ENCODE results near the gene INHA. TPM values are rescaled to one million over a fixed set of nuclear protein-coding genes. Genes with fewer than 3 reads are reported as not detected.

The INHA gene
- total RNA-seq, 1 experiment from 2014 or later = not detected

DNA sequence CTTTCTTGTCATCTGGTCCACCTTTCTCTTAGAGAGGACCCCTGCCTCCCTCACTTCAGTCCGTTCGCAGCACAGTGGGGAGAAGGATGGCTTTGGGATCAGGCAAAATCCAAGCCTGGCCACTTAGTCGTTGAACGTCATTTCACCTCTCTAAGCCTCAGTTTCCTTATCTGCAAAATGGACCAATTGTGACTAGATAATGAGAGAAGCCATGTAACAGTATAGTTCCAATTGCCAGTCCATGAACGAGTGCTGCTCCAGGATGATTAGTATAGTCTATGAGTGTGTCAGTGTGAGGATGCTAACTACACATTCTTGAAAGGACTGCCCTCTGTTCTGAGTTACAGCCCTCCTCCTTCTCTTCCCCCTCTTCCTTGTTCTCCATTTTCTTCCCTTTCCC is 1.1 kb downstream of the INHA start:
- no peak for DNase-seq (ENCODE audit: low spot score)

DNA sequence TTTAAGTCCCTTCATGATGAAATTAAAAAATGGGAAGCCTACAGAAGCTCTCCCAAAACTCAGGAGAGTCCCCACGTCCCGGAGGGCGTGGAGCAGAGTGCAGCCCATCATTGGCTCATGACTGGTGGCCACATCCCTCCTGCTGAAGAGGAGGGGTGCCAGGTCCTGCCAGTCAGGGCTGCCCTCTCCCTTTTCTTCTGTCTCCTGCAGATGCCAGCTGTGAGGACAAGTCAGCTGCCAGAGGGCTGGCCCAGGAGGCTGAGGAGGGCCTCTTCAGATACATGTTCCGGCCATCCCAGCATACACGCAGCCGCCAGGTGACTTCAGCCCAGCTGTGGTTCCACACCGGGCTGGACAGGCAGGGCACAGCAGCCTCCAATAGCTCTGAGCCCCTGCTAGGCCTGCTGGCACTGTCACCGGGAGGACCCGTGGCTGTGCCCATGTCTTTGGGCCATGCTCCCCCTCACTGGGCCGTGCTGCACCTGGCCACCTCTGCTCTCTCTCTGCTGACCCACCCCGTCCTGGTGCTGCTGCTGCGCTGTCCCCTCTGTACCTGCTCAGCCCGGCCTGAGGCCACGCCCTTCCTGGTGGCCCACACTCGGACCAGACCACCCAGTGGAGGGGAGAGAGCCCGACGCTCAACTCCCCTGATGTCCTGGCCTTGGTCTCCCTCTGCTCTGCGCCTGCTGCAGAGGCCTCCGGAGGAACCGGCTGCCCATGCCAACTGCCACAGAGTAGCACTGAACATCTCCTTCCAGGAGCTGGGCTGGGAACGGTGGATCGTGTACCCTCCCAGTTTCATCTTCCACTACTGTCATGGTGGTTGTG is 2.6 kb downstream of the INHA start:
- DNase-seq (ENCODE audit: low spot score) = no peak

DNA sequence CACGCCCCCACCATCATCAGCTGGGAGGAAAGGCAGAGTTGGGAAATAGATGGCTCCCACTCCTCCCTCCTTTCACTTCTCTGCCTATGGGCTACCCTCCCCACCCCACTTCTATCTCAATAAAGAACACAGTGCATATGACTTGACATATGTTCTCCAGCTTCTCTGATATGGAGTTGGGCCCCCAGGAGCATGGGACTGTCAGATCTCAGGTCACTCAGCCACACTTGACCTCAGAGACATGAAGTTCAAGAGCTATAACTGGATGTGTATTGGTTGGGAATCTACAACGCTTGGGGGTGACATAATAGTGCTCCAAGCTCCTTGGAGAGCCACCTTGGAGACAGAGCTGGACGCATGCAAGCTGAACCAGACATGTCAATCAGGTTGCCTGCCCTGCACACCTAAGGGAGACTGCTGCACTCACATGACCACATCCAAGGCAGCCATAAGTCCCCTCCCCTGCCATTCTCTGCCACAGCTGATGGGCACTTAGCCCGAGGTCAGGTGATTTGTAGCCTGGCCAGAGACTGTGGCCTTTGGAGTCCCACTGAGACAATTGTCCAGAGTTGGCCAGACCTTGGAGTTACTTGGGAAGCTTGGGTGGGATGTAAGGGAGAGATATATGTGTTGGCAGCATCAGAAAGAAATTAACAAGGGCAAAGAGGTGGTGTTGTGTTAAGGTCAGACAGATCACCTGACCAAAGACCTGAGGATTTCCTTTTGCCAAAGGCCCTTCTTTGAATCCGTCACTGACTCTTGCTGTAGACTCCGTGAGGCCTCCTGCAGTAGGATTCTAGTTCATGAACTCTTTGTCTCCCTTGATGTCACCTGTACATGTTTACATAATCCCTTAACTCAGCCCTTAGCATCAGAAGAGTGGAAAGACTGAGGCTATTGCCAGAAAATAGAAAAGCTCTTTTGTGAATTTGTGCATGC is 3.7 kb downstream of the INHA start:
- DNase-seq (ENCODE audit: low spot score) = no peak

- DNase-seq (ENCODE audit: low spot score) = no peak
These were observed 4.6 kb downstream of the INHA start for GRCh38 chr2:219576505-219577388.

GRCh38 chr2:219578811-219579613 is 6.9 kb downstream of the INHA start:
- DNase-seq (ENCODE audit: low spot score) = no peak

- DNase-seq (ENCODE audit: low spot score) = no peak
These were observed 9.2 kb downstream of the INHA start for GRCh38 chr2:219581346-219581745.

- no peak for DNase-seq (ENCODE audit: low spot score)
These were observed 19.0 kb downstream of the INHA start for GRCh38 chr2:219591091-219591490.

- no peak for DNase-seq (ENCODE audit: low spot score)
These were observed 20.6 kb downstream of the INHA start for GRCh38 chr2:219592736-219593135.

- no peak for DNase-seq (ENCODE audit: low spot score)
These were observed 21.0 kb downstream of the INHA start for GRCh38 chr2:219593154-219593553.

- no peak for DNase-seq (ENCODE audit: low spot score)
These were observed 23.1 kb downstream of the INHA start for GRCh38 chr2:219595256-219595655.

GRCh38 chr2:219596954-219597551 is 24.9 kb downstream of the INHA start:
- DNase-seq (ENCODE audit: low spot score) = peak; percentile 54

GRCh38 chr2:219597552-219598307 is 25.6 kb downstream of the INHA start, which contains the start of gene STK11IP:
Gene STK11IP, plus strand, starts transcription at chr2:219597857. Its CDS starts 263 bp downstream, at chr2:219598120.
- DNase-seq (ENCODE audit: low spot score) = peak; percentile 97

DNA sequence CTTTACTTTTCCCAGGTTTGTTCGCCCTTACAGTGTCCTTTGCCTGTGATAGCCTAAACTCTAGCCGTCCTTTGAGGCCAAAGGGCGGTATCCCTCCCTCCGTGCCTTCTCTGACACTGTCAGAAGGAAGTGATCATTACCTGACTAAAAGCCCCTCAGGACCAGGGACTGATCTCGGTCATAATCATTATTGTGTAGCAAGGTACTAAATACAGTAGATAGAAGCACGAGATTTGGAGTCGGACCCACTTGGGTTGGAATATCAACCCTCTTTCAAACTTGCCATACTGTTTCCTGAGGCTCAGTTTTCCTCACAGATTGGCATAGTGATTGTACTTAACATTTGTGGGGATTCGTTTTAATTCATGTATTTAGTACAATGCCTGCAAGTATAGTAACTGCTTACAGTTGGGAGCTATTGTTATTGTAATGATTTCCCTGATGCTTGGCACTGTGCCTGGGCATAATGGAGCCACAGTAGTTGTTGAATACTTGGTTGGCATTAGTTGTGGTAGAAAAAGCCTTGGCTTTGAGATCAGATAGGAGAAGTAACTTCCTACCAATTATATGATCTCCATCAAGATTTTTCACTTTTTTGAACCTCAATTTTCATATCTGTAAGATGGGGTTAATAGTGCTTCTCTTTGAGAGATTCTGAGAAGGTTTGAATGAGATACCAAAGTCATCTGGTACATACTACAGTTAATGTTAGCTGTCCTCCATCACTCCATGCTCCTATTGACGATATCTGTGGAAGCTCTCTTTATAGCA is 26.4 kb downstream of the INHA start:
- no peak for DNase-seq (ENCODE audit: low spot score)

DNA sequence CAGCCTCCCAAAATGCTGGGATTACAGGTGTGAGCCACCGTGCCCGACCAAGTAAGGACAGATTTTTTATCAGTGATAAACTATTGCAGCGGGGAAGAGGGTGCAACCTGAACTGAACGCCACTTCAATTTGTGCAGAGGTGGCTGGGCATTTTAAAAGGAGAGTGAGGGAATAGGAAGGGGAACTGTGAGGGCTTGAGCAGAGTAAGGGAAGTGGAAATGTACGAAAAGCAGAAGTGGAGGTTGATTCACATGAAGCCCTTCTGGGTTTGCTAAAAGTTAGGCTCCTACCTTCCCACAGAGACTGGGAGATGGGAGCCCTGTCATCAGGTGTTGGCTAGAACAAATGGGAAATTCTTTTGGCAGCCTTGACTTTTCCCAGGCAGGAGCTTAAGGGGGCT is 31.7 kb downstream of the INHA start:
- no peak for DNase-seq (ENCODE audit: low spot score)

GRCh38 chr2:219605607-219605954 is 33.5 kb downstream of the INHA start:
- DNase-seq (ENCODE audit: low spot score) = no peak

- no peak for DNase-seq (ENCODE audit: low spot score)
These were observed 35.8 kb downstream of the INHA start for GRCh38 chr2:219607931-219608330.

- no peak for DNase-seq (ENCODE audit: low spot score)
These were observed 36.4 kb downstream of the INHA start for GRCh38 chr2:219608399-219608964.

DNA sequence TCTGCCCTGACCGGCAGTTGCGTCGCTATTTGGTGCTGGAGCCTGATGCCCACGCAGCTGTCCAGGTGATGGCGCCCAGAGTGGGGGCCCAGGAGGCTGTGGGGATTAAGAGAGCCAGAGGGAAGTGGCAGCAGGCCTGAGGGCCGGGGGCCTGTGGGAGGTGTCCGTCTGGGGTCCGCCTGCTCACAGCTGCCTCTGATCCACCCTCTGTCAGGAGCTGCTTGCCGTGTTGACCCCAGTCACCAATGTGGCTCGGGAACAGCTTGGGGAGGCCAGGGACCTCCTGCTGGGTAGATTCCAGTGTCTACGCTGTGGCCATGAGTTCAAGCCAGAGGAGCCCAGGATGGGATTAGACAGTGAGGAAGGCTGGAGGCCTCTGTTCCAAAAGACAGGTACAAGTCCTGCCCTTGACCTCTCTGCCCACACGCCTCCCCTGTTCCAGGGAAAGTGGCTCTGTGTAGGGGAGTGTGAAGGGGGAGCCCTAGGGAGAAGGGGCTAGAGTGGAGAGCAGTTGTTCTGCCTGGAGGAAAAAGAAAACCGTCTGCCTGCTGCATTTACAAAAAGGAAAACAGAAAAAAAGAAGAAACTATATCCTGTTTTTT is 37.1 kb downstream of the INHA start:
- DNase-seq (ENCODE audit: low spot score) = no peak
